H9 (cell line): ENCODE results near the gene SCLY. TPM values are rescaled to one million over a fixed set of nuclear protein-coding genes. Genes with fewer than 3 reads are reported as not detected.
A peak's percentile ranks its signal among the peaks of the same experiment; 100 is the strongest.

ENCODE experiments used
- DNase-seq: peaks from one replicate; pipeline ENCODE4 v3.0.0-alpha.2; 2017
- H2AFZ ChIP-seq: one replicate; pipeline ENCODE4 v1.6.1; 2013; ENCODE audit warnings: mild to moderate bottlenecking, low read length, control low read depth, moderate library complexity
- H2AK5ac ChIP-seq: 2 replicates; pipeline ENCODE4 v1.6.1; 2013; ENCODE audit warnings: low read length, control low read depth, mixed read lengths; ENCODE audit not compliant: insufficient read length
- H2BK120ac ChIP-seq: one replicate; pipeline ENCODE4 v1.6.1; 2013; ENCODE audit warnings: low read depth, mild to moderate bottlenecking, low read length, control low read depth, inconsistent platforms; ENCODE audit not compliant: poor library complexity, severe bottlenecking
- H2BK12ac ChIP-seq: 2 replicates; pipeline ENCODE4 v1.6.1; 2013; ENCODE audit warnings: low read length, control low read depth, mixed read lengths, low read depth; ENCODE audit not compliant: insufficient read length
- H2BK15ac ChIP-seq: 2 replicates; pipeline ENCODE4 v1.6.1; 2013; ENCODE audit warnings: low read depth, low read length, control low read depth
- H2BK20ac ChIP-seq: one replicate; pipeline ENCODE4 v1.6.1; 2013; ENCODE audit warnings: low read depth, mild to moderate bottlenecking, low read length, control low read depth, inconsistent platforms; ENCODE audit not compliant: poor library complexity, severe bottlenecking
- H2BK5ac ChIP-seq: 2 replicates; pipeline ENCODE4 v1.6.1; 2013; ENCODE audit warnings: low read length, control low read depth, mixed read lengths; ENCODE audit not compliant: insufficient read length
- H3K14ac ChIP-seq: 2 replicates; pipeline ENCODE4 v1.6.1; 2013; ENCODE audit warnings: low read length, control low read depth; ENCODE audit not compliant: insufficient read depth
- H3K18ac ChIP-seq: 2 replicates; pipeline ENCODE4 v1.6.1; 2013; ENCODE audit warnings: low read depth, mild to moderate bottlenecking, mixed read lengths, low read length, control low read depth; ENCODE audit not compliant: insufficient read length
- H3K23ac ChIP-seq: 2 replicates; pipeline ENCODE4 v1.6.1; 2013; ENCODE audit warnings: low read length, control low read depth, mixed read lengths, low read depth; ENCODE audit not compliant: insufficient read length
- H3K23me2 ChIP-seq: 2 replicates; pipeline ENCODE4 v1.6.1; 2013; ENCODE audit warnings: low read depth, mild to moderate bottlenecking, mixed read lengths, low read length, control low read depth; ENCODE audit not compliant: insufficient read length, poor library complexity, severe bottlenecking
- H3K27ac ChIP-seq: 2 replicates; pipeline ENCODE4 v1.5.1; 2013; ENCODE audit warnings: low read length, control low read depth, mixed read lengths, low read depth; ENCODE audit not compliant: insufficient read length
- H3K27me3 ChIP-seq: 2 replicates; pipeline ENCODE4 v1.6.1; 2013; ENCODE audit warnings: low read length, control low read depth, inconsistent platforms; ENCODE audit not compliant: insufficient read depth
- H3K4ac ChIP-seq: 2 replicates; pipeline ENCODE4 v1.6.1; 2013; ENCODE audit warnings: low read depth, mild to moderate bottlenecking, control low read depth, inconsistent platforms, low read length, moderate library complexity
- H3K4me1 ChIP-seq: 2 replicates; pipeline ENCODE4 v1.6.1; 2013; ENCODE audit warnings: low read length, control low read depth, inconsistent platforms; ENCODE audit not compliant: insufficient read depth
- H3K4me2 ChIP-seq: 2 replicates; pipeline ENCODE4 v1.6.1; 2013; ENCODE audit warnings: low read length, control low read depth, mixed read lengths; ENCODE audit not compliant: insufficient read length, insufficient read depth
- H3K56ac ChIP-seq: 2 replicates; pipeline ENCODE4 v1.6.1; 2013; ENCODE audit warnings: low read depth, mild to moderate bottlenecking, mixed read lengths, low read length, control low read depth; ENCODE audit not compliant: insufficient read length
- H3K79me1 ChIP-seq: 2 replicates; pipeline ENCODE4 v1.6.1; 2013; ENCODE audit warnings: low read depth, mild to moderate bottlenecking, moderate library complexity, low read length, control low read depth, inconsistent platforms; ENCODE audit not compliant: insufficient read depth, poor library complexity, severe bottlenecking
- H3K79me2 ChIP-seq: 2 replicates; pipeline ENCODE4 v1.6.1; 2013; ENCODE audit warnings: low read length, control low read depth, inconsistent platforms; ENCODE audit not compliant: insufficient read depth
- H3K9ac ChIP-seq: 2 replicates; pipeline ENCODE4 v1.6.1; 2013; ENCODE audit warnings: low read length, control low read depth, mixed read lengths; ENCODE audit not compliant: insufficient read length; ENCODE audit errors: extremely low read depth
- H3K9me3 ChIP-seq: one replicate; pipeline ENCODE4 v1.6.1; 2013; ENCODE audit warnings: low read depth, low read length, inconsistent platforms; ENCODE audit not compliant: control insufficient read depth
- H3T11ph ChIP-seq: one replicate; pipeline ENCODE4 v1.6.1; 2013; ENCODE audit warnings: mild to moderate bottlenecking, low read length, control low read depth, inconsistent platforms
- H4K20me1 ChIP-seq: one replicate; pipeline ENCODE4 v1.6.1; 2013; ENCODE audit not compliant: control insufficient read depth, insufficient read length, insufficient read depth
- H4K5ac ChIP-seq: 2 replicates; pipeline ENCODE4 v1.6.1; 2013; ENCODE audit warnings: low read depth, mild to moderate bottlenecking, mixed read lengths, low read length, control low read depth; ENCODE audit not compliant: insufficient read length
- H4K8ac ChIP-seq: replicated peaks from 2 replicates; pipeline ENCODE4 v1.6.1; 2013; ENCODE audit warnings: low read length, control low read depth, mixed read lengths, low read depth; ENCODE audit not compliant: insufficient read length
- H4K91ac ChIP-seq: 2 replicates; pipeline ENCODE4 v1.6.1; 2013; ENCODE audit warnings: low read depth, mild to moderate bottlenecking, moderate library complexity, mixed read lengths, low read length, control low read depth; ENCODE audit not compliant: insufficient read length
- H3K27ac Mint-ChIP-seq, 3 experiments: 2 replicates in 2 of 3; 3 replicates in 1 of 3; pipeline ENCODE4 v1.8.0; 2020 to 2021; ENCODE audit warnings: mixed read lengths in 3 of 3, mild to moderate bottlenecking in 1 of 3, moderate library complexity in 1 of 3
- H3K27me3 Mint-ChIP-seq: 2 replicates; pipeline ENCODE4 v1.8.0; 2021; ENCODE audit warnings: low read depth, mild to moderate bottlenecking, moderate library complexity, mixed read lengths
- H3K36me3 Mint-ChIP-seq, 3 experiments: 2 replicates in 2 of 3; 3 replicates in 1 of 3; pipeline ENCODE4 v1.8.0; 2020 to 2021; ENCODE audit warnings: low read depth in 3 of 3, mixed read lengths in 3 of 3; ENCODE audit not compliant: insufficient read depth in 1 of 3
- H3K4me1 Mint-ChIP-seq, 2 experiments: 2 replicates each; pipeline ENCODE4 v1.8.0; 2020; ENCODE audit warnings: mixed read lengths in 2 of 2
- H3K4me3 Mint-ChIP-seq, 2 experiments: 2 replicates in 1 of 2; 3 replicates in 1 of 2; pipeline ENCODE4 v1.8.0; 2020 to 2021; ENCODE audit warnings: mild to moderate bottlenecking in 2 of 2, mixed read lengths in 2 of 2, moderate library complexity in 1 of 2
- H3K9me3 Mint-ChIP-seq, 2 experiments: 2 replicates in 1 of 2; 3 replicates in 1 of 2; pipeline ENCODE4 v1.8.0; 2020; ENCODE audit warnings: mild to moderate bottlenecking in 2 of 2, mixed read lengths in 2 of 2, moderate library complexity in 1 of 2
- WGBS: extraction: QIAGEN DNeasy Blood & Tissue Kit; methylation state at CpG from one replicate; pipeline ENCODE4 v1.1.7; 2013; ENCODE audit warnings: missing lambda C conversion rate, low lambda C conversion rate, mixed read lengths; ENCODE audit not compliant: insufficient read length; ENCODE audit errors: extremely low coverage; 5-methylcytosine and 5-hydroxymethylcytosine counted together
- total RNA-seq: library from RNA; stranded (reverse); gene quantifications from 2 replicates; pipeline ENCODE4 v1.2.1, GENCODE V29; 2021
- TF ChIP-seq, protein P1 (sequence below): fragments of 200-600 bp; sonication (generic); conservative IDR thresholded peaks from 3 replicates; pipeline ENCODE4 v1.8.0; 2021; ENCODE audit warnings: antibody characterized with exemption, mild to moderate bottlenecking

The SCLY gene
- total RNA-seq, 1 experiment from 2014 or later = 55.3 TPM

DNA sequence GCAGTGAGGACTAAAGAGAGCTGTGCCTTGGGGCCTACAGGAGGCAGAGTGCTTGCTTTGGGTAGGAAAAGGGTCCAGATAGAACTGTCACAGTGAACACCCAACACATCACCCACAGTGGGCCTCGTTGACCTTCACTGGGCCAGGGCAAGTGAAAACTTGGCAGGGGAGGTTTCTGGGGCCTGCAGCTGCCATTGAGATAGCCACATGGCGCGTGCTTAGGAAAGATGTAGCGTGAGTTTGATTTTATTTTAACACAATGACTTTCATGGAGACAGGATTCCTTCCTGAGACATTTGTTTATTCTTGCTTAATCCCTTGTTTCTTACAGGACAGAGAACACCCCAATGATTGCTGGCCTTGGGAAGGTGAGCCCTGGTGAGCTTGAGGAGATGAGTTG, 30.1 kb downstream of the SCLY start:
- H2AFZ ChIP-seq = no peak overlapping the region
- H3K79me1 ChIP-seq = no peaks in the 10 kb centered on the region
- H3K23ac ChIP-seq = no peak overlapping the region
- H3K18ac ChIP-seq = no peak overlapping the region
- H3K4ac ChIP-seq = no peak overlapping the region
- H3K4me2 ChIP-seq = no peak overlapping the region
- Mint-ChIP-seq H3K4me1 (peaks cover 9 to 18% of the 10 kb centered on the region in 2 experiments; a peak in 3 of 4 replicates), H3K4me3 (no peak overlapping the region; a peak in 1 of 5 replicates), H3K9me3 (no peaks in the 10 kb centered on the region; a peak in 1 of 5 replicates), H3K27me3 (peaks cover 2% of the 10 kb centered on the region), H3K27ac (peak overlapping the region in 2 of 3 experiments; percentile 33 to 50; a peak in 3 of 7 replicates), H3K36me3 (peaks cover 28 to 68% (median 35%) of the 10 kb centered on the region in 3 experiments; a peak in 6 of 7 replicates)
- no peak overlapping the region for H2BK15ac ChIP-seq
- H3K4me1 ChIP-seq = no peaks in the 10 kb centered on the region; the same call in 1 of the 2 replicates
- no peak overlapping the region for H4K5ac ChIP-seq
- H3K14ac ChIP-seq = no peak overlapping the region
- H2BK5ac ChIP-seq = no peak overlapping the region
- no peak overlapping the region for H2BK20ac ChIP-seq
- no peak overlapping the region for H2BK120ac ChIP-seq
- H4K20me1 ChIP-seq = no peaks in the 10 kb centered on the region
- H2BK12ac ChIP-seq = no peak overlapping the region
- TF ChIP-seq, protein P1, sequence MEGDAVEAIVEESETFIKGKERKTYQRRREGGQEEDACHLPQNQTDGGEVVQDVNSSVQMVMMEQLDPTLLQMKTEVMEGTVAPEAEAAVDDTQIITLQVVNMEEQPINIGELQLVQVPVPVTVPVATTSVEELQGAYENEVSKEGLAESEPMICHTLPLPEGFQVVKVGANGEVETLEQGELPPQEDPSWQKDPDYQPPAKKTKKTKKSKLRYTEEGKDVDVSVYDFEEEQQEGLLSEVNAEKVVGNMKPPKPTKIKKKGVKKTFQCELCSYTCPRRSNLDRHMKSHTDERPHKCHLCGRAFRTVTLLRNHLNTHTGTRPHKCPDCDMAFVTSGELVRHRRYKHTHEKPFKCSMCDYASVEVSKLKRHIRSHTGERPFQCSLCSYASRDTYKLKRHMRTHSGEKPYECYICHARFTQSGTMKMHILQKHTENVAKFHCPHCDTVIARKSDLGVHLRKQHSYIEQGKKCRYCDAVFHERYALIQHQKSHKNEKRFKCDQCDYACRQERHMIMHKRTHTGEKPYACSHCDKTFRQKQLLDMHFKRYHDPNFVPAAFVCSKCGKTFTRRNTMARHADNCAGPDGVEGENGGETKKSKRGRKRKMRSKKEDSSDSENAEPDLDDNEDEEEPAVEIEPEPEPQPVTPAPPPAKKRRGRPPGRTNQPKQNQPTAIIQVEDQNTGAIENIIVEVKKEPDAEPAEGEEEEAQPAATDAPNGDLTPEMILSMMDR = no peak
- H3K27ac ChIP-seq = no peak overlapping the region
- no peaks in the 10 kb centered on the region for H3K79me2 ChIP-seq
- no peak overlapping the region for H3K9ac ChIP-seq
- H4K8ac ChIP-seq = no peak overlapping the region
- no peaks in the 10 kb centered on the region for H3K23me2 ChIP-seq
- no peak overlapping the region for H4K91ac ChIP-seq
- H3K56ac ChIP-seq = no peak overlapping the region
- no peaks in the 10 kb centered on the region for H3K27me3 ChIP-seq
- H2AK5ac ChIP-seq = no peak overlapping the region
- WGBS = no CpG with 5 or more reads among the region's 4 CpGs
- DNase-seq = no peak
- H3T11ph ChIP-seq = no peak overlapping the region
- H3K9me3 ChIP-seq = no peaks in the 10 kb centered on the region
